WTC11 (cell line): ENCODE measurements around the gene OSBPL9. TPM values are rescaled to one million over a fixed set of nuclear protein-coding genes. Genes with fewer than 3 reads are reported as not detected.

Source experiments
- ATAC-seq: fragments of 200-7000 bp; cut with Tn5 transposase; 2 replicates; pipeline ENCODE4 v1.10.0; 2021; ENCODE audit warnings: mild to moderate bottlenecking, moderate library complexity
- CTCF ChIA-PET: fragments of 300-600 bp; sonication (Branson Sonifier 250); formaldehyde crosslinking; loops from one replicate; lab custom pipeline; 2021; ENCODE audit warnings: antibody characterized with exemption; lab: Charles Lee
- POLR2A ChIA-PET: fragments of 350-600 bp; sonication (Branson Sonifier 250); formaldehyde crosslinking; loops from one replicate; lab custom pipeline; 2021; ENCODE audit warnings: antibody characterized with exemption; lab: Charles Lee
- DNase-seq: peaks from one replicate; pipeline ENCODE4 v3.0.0; 2021; ENCODE audit warnings: low spot score
- H3K27ac Mint-ChIP-seq: 2 replicates; pipeline ENCODE4 v1.8.0; 2021; ENCODE audit warnings: mixed read lengths
- H3K27me3 Mint-ChIP-seq: 2 replicates; pipeline ENCODE4 v1.8.0; 2021; ENCODE audit warnings: low read depth, mild to moderate bottlenecking, moderate library complexity, mixed read lengths
- H3K36me3 Mint-ChIP-seq: 2 replicates; pipeline ENCODE4 v1.8.0; 2021; ENCODE audit warnings: mixed read lengths
- H3K4me1 Mint-ChIP-seq: 2 replicates; pipeline ENCODE4 v1.8.0; 2022; ENCODE audit warnings: mixed read lengths
- H3K4me3 Mint-ChIP-seq: 2 replicates; pipeline ENCODE4 v1.8.0; 2021; ENCODE audit warnings: mild to moderate bottlenecking, moderate library complexity, mixed read lengths
- H3K9me3 Mint-ChIP-seq: 2 replicates; pipeline ENCODE4 v1.8.0; 2021; ENCODE audit warnings: mixed read lengths
- ARID4B ChIP-seq: sonication (generic); formaldehyde crosslinking; IDR thresholded peaks from 2 replicates; pipeline ENCODE4 v1.8.0; 2023; ENCODE audit warnings: missing genetic modification reagents, mild to moderate bottlenecking, borderline replicate concordance
- ELF4 ChIP-seq: sonication (generic); formaldehyde crosslinking; IDR thresholded peaks from 2 replicates; pipeline ENCODE4 v1.8.1; 2022; ENCODE audit warnings: low read depth, mild to moderate bottlenecking, moderate library complexity, missing genetic modification reagents
- FOXP4 ChIP-seq: sonication (generic); formaldehyde crosslinking; IDR thresholded peaks from 2 replicates; pipeline ENCODE4 v1.8.0; 2022; ENCODE audit warnings: mild to moderate bottlenecking, missing genetic modification reagents
- IRF1 ChIP-seq: sonication (generic); formaldehyde crosslinking; IDR thresholded peaks from 2 replicates; pipeline ENCODE4 v1.8.0; 2023; ENCODE audit warnings: missing genetic modification reagents
- IRF2 ChIP-seq: sonication (generic); formaldehyde crosslinking; IDR thresholded peaks from 2 replicates; pipeline ENCODE4 v1.8.0; 2022; ENCODE audit warnings: low read depth, missing genetic modification reagents, borderline replicate concordance
- JUN ChIP-seq: sonication (generic); formaldehyde crosslinking; IDR thresholded peaks from 2 replicates; pipeline ENCODE4 v1.8.0; 2023; ENCODE audit warnings: mild to moderate bottlenecking, missing genetic modification reagents
- MLX ChIP-seq: sonication (generic); formaldehyde crosslinking; IDR thresholded peaks from 2 replicates; pipeline ENCODE4 v1.8.1; 2023; ENCODE audit warnings: mild to moderate bottlenecking, missing genetic modification reagents, moderate library complexity
- MXD4 ChIP-seq: fragments of 250-450 bp; sonication (Bioruptor Pico); IDR thresholded peaks from 2 replicates; pipeline ENCODE4 v1.8.0; 2021; ENCODE audit warnings: mild to moderate bottlenecking, moderate library complexity, borderline replicate concordance
- MYBL2 ChIP-seq: sonication (generic); formaldehyde crosslinking; IDR thresholded peaks from 2 replicates; pipeline ENCODE4 v1.8.1; 2023; ENCODE audit warnings: mild to moderate bottlenecking, moderate library complexity, missing genetic modification reagents
- NFATC4 ChIP-seq: fragments of 250-450 bp; sonication (Bioruptor Pico); IDR thresholded peaks from 2 replicates; pipeline ENCODE4 v1.9.0; 2021; ENCODE audit warnings: mild to moderate bottlenecking
- NFE2L1 ChIP-seq: sonication (generic); formaldehyde crosslinking; IDR thresholded peaks from 2 replicates; pipeline ENCODE4 v1.8.1; 2023; ENCODE audit warnings: missing genetic modification reagents
- NR2C2 ChIP-seq: sonication (generic); formaldehyde crosslinking; IDR thresholded peaks from 2 replicates; pipeline ENCODE4 v1.8.0; 2022; ENCODE audit warnings: mild to moderate bottlenecking, missing genetic modification reagents
- PRRX2 ChIP-seq: fragments of 250-450 bp; sonication (Bioruptor Pico); IDR thresholded peaks from 2 replicates; pipeline ENCODE4 v1.8.0; 2021; ENCODE audit warnings: mild to moderate bottlenecking
- TEAD4 ChIP-seq: sonication (generic); formaldehyde crosslinking; IDR thresholded peaks from 2 replicates; pipeline ENCODE4 v1.8.0; 2022; ENCODE audit warnings: mild to moderate bottlenecking, missing genetic modification reagents
- ZBTB43 ChIP-seq: sonication (generic); formaldehyde crosslinking; IDR thresholded peaks from 2 replicates; pipeline ENCODE4 v1.8.1; 2023; ENCODE audit warnings: mild to moderate bottlenecking, missing genetic modification reagents
- ZNF532 ChIP-seq: fragments of 250-450 bp; sonication (Bioruptor Pico); IDR thresholded peaks from 2 replicates; pipeline ENCODE4 v1.9.0; 2021; ENCODE audit warnings: mild to moderate bottlenecking, borderline replicate concordance
- total RNA-seq: library from RNA; stranded (reverse); gene quantifications from 3 replicates; pipeline ENCODE4 v1.2.3, GENCODE V29; 2021

The OSBPL9 gene
- total RNA-seq, 1 experiment from 2014 or later: 55.6 TPM

GRCh38 chr1:51661081-51661518 is 44.2 kb downstream of the OSBPL9 start:
- TF ChIP-seq NFE2L1: no peak
- no peak for TF ChIP-seq ZBTB43 (CRISPR knock-in tag)
- TF ChIP-seq MYBL2 (CRISPR knock-in tag): no peak
- TF ChIP-seq ZNF532 (CRISPR knock-in tag): no peak
- TF ChIP-seq IRF1: no peak
- TF ChIP-seq NR2C2: no peak
- no peak for TF ChIP-seq PRRX2 (CRISPR knock-in tag)
- no peak for TF ChIP-seq MXD4 (CRISPR knock-in tag)
- TF ChIP-seq IRF2: no peak
- TF ChIP-seq ELF4 (CRISPR knock-in tag): no peak
- no peak for TF ChIP-seq ARID4B (CRISPR knock-in tag)
- TF ChIP-seq JUN: no peak
- no peak for TF ChIP-seq FOXP4 (CRISPR knock-in tag)
- no peak for TF ChIP-seq TEAD4 (CRISPR knock-in tag)
- no peak for TF ChIP-seq MLX (CRISPR knock-in tag)
- TF ChIP-seq NFATC4: no peak
- TF ChIP-seq, all 79 proteins: peak for 0
- no peaks in the 10 kb centered on the region for H3K36me3 Mint-ChIP-seq
- H3K4me1 Mint-ChIP-seq: peaks cover 12% of the 10 kb centered on the region
- no peak overlapping the region for H3K4me3 Mint-ChIP-seq
- CTCF ChIA-PET: no interaction called here
- no peaks in the 10 kb centered on the region for H3K27me3 Mint-ChIP-seq
- POLR2A ChIA-PET: no interaction called here
- H3K27ac Mint-ChIP-seq: no peak overlapping the region
- ATAC-seq (no peak), DNase-seq (no peak)
- no peaks in the 10 kb centered on the region for H3K9me3 Mint-ChIP-seq
